ENCODE results near the gene GPR12. TPM values are rescaled to one million over a fixed set of nuclear protein-coding genes. Genes with fewer than 3 reads are reported as not detected.

GPR12 gene
- total and polyA plus RNA-seq, 2 donors (not counting 3 experiments of a cell fraction or from before 2014, with no cell fraction given): not detected

DNA sequence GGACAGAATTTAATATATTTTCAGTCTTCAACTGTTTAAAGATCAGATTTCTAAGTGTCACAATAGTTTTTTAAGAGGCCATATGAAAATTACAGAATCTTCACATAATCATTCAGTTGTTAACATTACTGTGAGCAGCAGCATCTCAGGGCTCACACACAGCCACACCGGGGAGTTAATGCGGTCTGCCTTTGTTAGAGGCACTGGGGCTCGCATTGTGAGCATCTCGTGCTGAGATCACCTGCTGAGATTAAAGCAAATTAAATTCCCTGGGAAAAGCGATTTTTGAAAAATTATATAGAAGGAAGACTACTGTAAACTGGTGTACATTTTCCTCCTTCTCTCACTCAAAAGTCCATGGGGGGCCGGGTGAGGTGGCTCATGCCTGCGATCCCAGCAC, 16.6 kb downstream of the GPR12 start:
- H3K36me3 ChIP-seq (ENCODE audit: control insufficient read depth in 2 of 2, extremely low read depth in 1 of 2, insufficient read depth in 2 of 2, low read length in 2 of 2): no peaks in the 10 kb centered on the region
- ChIA-PET CTCF (interaction anchor here (1.0 kb wide), 1 partner anchor 129 kb away, joined by 4 read pairs; no protein-coding TSS in a partner anchor), POLR2A (no interaction called here)
- no peaks in the 10 kb centered on the region for H3K9me1 ChIP-seq (replicated peaks; ENCODE audit: control insufficient read depth, extremely low read depth, insufficient read depth, low read length)
- FAIRE-seq (no peak), DNase-seq (ENCODE audit: low read depth, low spot score) (no peak)
- peaks cover 24 to 30% of the 10 kb centered on the region in 2 experiments for H3K27me3 ChIP-seq (ENCODE audit: control insufficient read depth in 2 of 2, insufficient read depth in 2 of 2, low read length in 2 of 2)
- no peaks in the 10 kb centered on the region for H4K20me1 ChIP-seq (replicated peaks; ENCODE audit: control insufficient read depth, extremely low read depth, insufficient read depth, low read length)
- H3K9ac ChIP-seq (replicated peaks; ENCODE audit: extremely low read depth, insufficient read depth, low read length): no peak overlapping the region
- no TSS peak for BruUV-seq (replicated peaks)
- H3K9me3 ChIP-seq (replicated peaks; ENCODE audit: control insufficient read depth, insufficient read depth, low read length): no peaks in the 10 kb centered on the region
- intact Hi-C loops (cut with micrococcal nuclease) (no loop called here), dilution Hi-C loops (cut with MboI; ENCODE audit: extremely low pct_ligation_motif_present, low sequenced_read_pairs) (no loop called here)
- TF ChIP-seq EZH2 (IDR thresholded peaks at IDR 0.05; ENCODE audit: borderline replicate concordance, low read depth, low read length, severe bottlenecking) (no peak), GATA2 (IDR thresholded peaks at IDR 0.05; ENCODE audit: insufficient read depth, insufficient read length, low read depth, low read length) (no peak), POLR2AphosphoS5 (IDR thresholded peaks at IDR 0.05; ENCODE audit: insufficient read depth, low read depth, low read length) (no peak)
- TF ChIP-seq, protein P1, sequence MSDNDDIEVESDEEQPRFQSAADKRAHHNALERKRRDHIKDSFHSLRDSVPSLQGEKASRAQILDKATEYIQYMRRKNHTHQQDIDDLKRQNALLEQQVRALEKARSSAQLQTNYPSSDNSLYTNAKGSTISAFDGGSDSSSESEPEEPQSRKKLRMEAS (IDR thresholded peaks at IDR 0.05; ENCODE audit: insufficient read depth, insufficient read length): no peak
- TF ChIP-seq, protein P2, sequence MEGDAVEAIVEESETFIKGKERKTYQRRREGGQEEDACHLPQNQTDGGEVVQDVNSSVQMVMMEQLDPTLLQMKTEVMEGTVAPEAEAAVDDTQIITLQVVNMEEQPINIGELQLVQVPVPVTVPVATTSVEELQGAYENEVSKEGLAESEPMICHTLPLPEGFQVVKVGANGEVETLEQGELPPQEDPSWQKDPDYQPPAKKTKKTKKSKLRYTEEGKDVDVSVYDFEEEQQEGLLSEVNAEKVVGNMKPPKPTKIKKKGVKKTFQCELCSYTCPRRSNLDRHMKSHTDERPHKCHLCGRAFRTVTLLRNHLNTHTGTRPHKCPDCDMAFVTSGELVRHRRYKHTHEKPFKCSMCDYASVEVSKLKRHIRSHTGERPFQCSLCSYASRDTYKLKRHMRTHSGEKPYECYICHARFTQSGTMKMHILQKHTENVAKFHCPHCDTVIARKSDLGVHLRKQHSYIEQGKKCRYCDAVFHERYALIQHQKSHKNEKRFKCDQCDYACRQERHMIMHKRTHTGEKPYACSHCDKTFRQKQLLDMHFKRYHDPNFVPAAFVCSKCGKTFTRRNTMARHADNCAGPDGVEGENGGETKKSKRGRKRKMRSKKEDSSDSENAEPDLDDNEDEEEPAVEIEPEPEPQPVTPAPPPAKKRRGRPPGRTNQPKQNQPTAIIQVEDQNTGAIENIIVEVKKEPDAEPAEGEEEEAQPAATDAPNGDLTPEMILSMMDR (IDR thresholded peaks at IDR 0.05; ENCODE audit: extremely low read depth in 1 of 2, insufficient read depth in 1 of 2, low read depth in 1 of 2, low read length in 2 of 2): no peak
- no peak overlapping the region for H3K4me2 ChIP-seq (ENCODE audit: insufficient read depth, low read length)
- no peaks in the 10 kb centered on the region for H3K79me2 ChIP-seq (ENCODE audit: control insufficient read depth, insufficient read depth, low read length)
- H3K27ac ChIP-seq (ENCODE audit: insufficient read depth, low read depth, low read length): no peak overlapping the region
- no peaks in the 10 kb centered on the region for H3K4me1 ChIP-seq (ENCODE audit: control insufficient read depth, extremely low read depth, insufficient read depth, low read length)
- no peak overlapping the region for H2AFZ ChIP-seq (ENCODE audit: low read depth, low read length)
- H3K4me3 ChIP-seq (replicated peaks in 1 of 3; ENCODE audit: insufficient read depth in 1 of 3, low read depth in 1 of 3, low read length in 3 of 3): no peak overlapping the region
